HG02763 (cell line): ENCODE measurements around the gene KCNJ18.
"Not testable (repeated sequence)": the region's sequence is repeated elsewhere in the genome, so short reads cannot be mapped to it uniquely, and the experiment has no call there.

Experiments
- ATAC-seq: cut with Tn5 transposase; IDR thresholded peaks from one replicate; pipeline ENCODE4 v1.9.1; 2021; ENCODE audit warnings: mild to moderate bottlenecking, moderate library complexity; ENCODE audit not compliant: unreplicated experiment

Gene KCNJ18

DNA sequence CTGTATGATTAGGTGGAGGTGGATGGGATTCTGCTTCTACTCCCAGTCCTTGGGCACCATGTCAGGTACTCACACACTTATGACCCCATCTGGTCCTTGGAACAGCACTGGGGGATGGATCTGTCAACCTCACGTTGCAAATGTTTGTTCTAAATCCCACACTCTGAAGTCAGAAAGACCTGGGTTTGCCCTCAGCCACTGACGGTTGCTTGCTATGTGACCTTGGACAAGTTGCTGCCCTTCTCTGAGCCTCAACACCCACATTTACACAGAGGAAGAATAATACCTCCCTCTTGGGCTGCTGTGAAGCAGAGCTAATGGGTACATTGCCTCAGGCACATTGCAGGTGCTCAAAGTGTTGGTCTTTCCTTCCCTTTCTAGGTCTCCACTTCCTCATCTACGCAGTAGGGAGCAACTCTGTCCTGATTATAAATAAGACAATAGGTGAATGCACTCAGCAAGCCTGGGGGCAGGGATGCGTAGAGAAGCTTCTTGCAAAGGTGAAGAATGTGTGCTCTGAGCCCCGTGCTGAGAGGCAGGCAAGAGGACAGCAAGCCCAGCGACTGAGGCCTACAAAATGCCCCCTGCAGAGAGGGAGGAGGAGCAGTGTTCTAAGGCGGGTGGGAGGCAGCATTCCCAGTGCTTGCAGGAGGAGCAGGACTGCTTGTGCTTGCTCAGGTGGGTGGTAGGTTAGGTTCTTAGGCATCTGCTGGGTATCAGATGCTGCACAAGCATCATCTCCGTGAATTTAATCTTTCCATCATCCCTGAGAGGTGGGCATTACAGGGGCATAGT, 21.8 kb upstream of the KCNJ18 start:
- ATAC-seq, result not testable (repeated sequence)

DNA sequence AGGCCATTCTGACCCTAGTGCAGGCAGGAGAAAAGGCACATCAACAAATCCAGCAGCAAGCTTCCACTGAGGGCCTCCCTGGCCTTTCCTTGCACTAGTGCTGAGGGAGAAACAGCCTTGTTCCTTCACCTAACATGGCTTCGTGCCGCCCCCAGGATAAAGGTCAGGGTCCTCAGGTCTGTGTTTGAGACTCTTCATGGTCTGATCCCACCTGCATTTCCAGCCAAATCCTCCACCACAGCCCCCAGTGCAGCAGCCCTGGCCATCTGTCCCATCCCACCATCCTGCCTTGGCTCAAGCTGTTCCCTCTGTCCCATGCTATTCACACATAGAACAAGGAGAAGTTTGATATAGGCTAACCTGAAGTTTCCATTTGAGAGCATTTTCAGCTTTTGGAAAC, 20.9 kb upstream of the KCNJ18 start:
- ATAC-seq, result not testable (repeated sequence)

DNA sequence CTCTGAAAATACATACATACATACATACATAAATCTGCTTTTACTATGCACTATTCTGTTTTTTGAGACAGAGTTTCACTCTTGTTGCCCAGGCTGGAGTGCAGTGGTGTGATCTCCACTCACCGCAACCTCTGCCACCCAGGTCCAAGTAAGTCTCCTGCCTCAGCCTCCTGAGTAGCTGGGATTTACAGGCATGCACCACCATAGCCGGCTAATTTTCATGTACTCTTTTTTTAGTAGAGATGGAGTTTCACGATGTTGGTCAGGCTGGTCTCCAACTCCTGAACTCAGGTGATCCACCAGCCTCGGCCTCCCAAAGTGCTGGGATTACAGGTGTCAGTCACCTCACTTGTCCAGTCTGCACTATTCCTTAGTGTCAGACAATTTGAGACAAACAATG, 20.5 kb upstream of the KCNJ18 start:
- not testable (repeated sequence) for ATAC-seq

DNA sequence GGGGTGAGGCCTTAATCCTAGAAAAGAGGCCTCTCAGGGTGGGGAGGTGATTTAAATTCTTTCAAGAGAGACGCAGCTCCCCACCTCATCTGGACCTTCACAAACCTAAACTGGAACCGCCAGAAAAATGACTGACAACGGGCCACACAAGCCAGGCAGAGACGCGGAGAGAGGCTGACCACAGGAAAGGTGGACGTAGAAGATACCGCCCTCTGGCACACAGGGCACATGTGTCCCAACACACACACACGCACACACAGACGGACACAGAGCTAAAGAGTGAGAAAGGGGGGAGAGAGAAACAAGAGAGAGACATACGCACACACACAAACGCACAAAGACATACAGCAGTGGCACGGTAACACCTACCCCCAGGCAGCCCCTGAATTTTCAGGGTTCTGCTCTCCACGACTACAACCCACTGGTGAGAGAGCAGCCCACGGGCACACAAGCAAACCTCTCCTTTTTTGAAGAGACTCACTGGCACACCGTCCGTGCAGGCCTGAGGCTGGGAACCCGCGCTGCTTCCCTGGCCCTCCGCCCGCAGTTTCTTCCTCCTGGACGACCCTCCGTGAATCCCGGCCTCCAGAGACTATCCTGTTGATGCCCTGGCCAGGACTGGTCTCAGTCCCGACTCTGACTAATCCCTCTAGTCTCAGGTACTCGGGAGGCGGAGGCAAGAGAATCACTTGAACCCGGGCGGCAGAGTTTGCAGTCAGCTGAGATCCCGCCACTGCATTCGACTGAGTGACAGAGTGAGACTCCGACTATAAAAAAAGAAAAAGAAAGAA, 18.7 kb upstream of the KCNJ18 start:
- not testable (repeated sequence) for ATAC-seq

DNA sequence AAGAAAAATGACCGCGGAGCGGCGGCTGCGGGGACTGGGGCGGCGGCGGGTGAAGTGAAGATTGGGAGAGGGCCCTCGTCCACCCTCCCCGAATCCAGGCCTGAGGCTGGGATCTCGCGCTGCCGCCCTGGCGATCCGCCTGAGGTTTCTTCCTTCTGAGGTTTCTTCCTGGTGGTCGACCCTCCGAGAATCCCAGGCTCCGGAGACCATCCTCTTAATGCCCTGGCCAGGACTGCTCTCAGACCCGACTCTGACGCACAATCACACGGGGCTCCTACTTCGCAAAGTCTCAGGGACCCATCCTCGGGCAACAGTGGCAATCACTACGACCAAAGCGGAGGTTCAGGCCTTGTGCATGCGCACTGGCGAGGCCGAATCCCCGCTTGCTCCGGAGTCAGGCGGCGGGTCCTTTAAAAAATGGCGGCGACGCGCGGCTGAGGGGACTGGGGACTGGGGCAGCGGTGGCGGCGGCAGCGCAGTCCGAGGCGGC, 18.0 kb upstream of the KCNJ18 start:
- no peak for ATAC-seq

DNA sequence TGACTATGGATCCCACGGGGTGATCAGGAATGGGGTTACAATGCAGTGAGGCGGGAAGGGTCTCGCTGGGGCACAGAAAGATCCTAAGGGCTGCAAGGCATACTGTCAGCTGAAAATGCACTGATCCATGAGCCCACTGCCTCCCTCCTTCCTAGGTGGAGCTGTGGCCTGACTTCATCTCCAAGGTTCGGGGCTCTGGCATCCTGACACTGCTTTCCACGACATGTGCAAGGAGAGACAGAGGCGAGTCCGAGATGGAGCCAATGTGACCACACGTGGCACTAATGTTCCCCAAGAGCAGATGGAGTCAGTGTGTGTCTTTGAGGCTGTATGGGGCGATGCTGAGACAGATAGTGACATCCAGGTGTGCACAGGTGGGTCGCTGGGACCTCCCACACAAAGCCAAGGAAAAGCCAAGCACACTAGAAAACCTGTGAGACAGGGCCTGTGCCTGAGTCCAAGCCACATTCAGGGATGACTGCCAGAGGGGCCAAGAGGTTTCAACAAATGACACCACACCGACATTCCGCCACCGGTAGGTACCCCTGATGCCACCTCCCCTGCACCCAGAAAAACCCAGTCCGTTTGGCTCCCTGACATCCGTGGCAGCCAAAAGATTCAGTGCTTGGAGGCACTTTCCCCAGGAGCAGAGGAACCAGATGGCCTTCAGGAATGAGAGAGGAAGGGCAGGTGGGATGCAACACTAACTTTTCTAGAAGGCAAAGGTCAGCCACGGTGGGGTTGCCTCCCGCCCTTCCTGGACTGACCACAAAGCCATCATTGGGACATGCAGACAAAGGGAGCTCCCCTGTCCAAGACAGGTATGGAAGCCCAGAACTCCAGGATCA, 17.2 kb upstream of the KCNJ18 start:
- ATAC-seq, result not testable (repeated sequence)

DNA sequence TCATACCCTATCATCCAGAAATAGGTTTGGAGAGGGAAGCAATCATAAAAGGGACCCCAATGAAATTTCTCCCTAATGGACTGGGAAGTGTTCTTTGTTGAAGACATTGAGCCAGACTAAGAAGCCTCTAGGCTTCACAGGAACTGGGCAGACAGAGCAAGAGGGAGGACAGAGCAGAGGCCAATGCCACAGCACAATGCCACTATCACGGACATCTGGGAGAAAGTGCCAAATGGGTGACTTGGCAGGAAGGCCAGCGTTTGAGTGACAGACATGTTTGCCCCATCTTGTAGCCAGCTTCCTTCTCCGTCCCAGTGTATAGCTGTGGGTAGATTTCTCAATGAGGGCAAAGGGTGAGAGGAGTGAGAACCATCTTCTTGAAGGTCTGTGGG, 16.6 kb upstream of the KCNJ18 start:
- ATAC-seq, result not testable (repeated sequence)

DNA sequence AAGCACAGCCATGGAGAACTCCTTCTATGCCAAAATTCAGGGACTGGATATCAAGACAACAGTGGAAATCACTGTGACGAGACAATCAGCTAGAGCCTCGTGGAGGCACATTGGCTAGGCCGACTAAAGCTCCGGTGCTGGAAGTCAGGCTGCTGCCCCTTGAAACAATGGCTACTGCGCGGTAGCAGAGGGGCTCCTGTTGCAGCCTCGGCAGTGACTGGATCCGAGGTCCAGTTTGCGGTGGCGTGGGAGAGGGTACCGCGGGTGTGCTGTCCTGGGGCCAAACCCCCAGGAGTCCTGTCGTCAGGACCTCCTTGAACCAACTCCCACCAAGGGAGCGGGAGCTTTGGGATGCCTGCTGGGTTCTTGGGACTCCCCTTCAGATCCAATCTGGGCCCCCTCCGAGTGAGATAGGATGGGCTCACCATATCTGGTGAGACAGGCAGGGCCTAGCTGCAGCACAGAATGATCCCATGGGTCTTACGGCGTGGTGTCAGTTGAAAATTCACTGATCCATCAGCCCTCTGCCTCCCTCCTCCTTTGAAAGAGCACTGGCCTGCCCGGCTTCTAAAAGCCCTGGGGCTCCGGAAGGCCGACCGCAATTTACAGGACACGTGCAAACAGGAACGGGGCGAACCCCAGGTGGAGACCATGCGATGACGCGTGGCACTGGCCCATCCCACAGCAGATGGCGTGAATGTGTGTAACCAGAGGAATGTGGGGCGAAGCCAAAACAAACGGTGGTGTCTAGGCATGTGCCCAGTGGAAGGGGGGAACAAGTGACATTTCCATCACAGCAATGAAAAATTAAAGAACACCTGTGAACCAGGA, 15.8 kb upstream of the KCNJ18 start:
- no peak for ATAC-seq

DNA sequence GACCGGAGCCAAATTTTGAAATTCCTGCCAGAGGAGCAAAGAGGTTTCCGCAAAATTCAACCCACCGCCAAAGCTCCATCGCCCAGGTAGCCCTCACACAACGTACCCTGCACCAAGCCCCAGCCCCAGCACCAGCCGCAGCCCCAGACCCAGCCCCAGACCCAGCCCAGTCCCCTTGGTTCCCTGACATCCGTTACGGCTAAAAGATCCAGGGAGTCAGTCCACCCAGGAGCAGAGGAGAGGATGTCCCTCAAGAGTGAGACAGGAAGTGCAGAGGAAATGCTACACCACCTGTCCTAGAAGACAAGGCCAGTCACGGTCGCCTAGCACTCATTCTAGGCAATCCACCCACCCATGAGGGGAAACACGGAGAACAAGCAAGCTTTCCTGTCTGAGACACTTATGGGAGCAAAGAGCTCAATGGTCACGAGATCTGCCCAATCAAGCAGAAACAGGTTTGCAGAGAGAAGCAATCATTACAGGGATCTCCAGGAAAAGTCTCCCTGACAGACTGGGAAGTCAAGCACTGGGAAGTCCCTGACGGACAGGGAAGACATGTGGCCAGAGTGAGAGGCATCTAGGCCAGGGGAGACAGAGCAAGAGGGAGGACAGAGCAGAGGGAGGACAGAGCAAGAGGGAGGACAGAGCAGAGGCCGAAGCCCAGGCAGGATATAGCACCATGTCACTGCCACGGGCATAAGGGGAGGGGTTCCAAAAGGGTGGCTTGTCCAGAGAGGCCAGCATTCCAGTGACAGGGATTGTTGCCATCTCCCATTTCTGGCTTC, 15.0 kb upstream of the KCNJ18 start:
- ATAC-seq, result no peak

DNA sequence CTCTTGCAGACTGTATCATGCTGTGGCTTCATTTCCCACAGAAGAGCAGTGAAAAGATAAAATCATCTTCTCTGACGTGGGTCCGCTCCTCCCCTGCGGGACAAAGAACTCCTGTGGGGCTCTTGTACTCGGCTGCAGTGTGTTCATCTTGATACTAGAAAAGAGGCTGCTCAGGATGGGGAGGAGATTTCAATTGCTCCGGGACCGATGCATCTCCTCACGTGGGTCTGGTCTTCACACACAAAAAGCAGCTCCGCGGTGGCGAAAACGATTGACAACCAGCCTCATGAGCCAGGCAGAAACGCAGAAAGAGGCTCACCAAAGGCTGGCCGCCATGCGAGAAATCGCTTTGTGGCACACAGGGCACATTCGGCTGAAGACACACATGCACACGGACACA, 14.4 kb upstream of the KCNJ18 start:
- no peak for ATAC-seq

DNA sequence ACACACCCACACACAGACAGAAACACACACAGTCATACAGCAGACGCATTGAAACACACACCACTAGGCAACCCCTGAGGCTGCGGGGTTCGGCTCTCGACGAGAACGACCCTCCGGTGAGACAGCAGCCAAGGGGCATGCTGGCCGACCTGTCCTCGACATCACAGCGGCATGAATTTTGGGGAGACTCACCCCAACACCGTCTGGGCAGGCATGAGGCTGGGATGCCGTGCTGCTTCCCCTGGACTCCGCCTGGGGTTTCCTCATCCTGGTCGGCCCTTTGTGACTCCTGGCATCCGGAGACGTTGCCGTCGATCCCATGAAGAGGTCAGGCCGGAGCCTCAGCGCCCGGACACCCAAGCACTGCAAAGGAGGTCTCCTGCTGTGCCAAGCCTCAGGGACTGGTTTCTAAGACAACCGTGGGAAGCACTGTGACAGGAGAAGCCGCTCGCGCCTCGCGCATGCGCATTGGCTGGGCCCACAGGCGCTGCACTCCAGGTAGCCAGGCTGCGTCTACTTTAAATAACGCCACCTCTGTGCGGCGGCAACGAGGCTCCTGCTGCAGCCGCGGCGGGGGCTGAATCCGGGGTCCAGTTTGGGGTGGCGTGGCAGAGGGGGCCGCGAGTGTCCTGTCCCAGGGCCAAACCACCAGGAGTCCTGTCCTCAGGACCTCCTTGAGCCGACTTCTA, 13.8 kb upstream of the KCNJ18 start:
- ATAC-seq, result no peak

DNA sequence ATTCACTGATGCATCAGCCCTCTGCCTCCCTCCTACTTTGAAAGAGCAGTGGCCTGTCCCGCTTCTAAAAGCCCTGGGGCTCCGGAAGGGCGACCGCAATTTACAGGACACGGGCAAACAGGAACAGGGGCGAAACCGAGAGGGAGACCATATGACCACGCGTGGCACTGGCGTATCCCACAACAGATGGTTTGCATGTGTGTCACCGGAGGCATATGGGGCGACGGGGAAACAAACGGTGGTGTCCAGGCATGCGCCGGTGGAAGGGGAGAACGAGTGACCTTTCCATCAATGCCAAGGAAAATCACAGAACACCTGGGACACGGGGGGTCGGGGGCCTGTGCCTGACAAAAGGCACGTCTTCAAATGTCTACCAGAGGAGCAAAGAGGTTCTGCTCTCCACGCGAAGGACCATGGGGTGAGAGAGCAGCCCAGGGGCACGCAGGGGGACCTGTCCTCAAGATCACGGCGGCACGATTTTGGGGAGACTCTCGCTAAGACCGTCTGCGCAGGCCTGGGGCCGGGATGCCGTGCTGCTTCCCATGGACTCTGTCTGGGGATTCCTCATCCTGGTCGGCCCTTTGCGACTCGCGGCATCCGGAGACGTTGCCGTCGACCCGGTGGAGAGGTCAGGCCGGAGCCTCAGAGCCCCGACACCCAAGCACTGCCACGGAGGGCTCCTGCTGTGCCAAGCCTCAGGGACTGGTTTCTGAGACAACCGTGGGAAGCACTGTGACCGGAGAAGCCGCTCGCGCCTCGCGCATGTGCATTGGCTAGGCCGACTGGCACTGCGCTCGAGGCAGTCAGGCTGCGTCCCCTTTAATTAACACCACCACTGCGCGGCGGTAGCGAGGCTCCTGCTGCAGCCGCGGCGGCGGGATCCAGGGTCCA, 12.8 kb upstream of the KCNJ18 start:
- ATAC-seq, result no peak

DNA sequence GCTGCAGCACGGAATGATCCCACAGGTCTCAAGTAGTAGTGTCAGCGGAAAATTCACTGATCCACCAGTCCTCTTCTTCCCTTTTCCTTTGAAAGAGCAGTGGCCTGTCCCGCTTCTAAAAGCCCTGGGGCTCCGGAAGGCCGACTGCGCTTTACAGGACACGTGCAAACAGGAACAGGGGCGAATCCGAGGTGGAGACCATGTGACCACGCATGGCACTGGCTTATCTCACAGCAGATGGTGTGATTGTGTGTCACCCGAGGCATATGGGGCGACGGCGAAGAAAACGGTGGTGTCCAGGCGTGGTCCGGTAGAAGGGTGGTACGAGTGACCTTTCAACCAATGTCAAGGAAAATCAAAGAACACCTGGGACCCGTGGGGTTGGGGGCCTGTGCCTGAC, 12.0 kb upstream of the KCNJ18 start:
- no peak for ATAC-seq

DNA sequence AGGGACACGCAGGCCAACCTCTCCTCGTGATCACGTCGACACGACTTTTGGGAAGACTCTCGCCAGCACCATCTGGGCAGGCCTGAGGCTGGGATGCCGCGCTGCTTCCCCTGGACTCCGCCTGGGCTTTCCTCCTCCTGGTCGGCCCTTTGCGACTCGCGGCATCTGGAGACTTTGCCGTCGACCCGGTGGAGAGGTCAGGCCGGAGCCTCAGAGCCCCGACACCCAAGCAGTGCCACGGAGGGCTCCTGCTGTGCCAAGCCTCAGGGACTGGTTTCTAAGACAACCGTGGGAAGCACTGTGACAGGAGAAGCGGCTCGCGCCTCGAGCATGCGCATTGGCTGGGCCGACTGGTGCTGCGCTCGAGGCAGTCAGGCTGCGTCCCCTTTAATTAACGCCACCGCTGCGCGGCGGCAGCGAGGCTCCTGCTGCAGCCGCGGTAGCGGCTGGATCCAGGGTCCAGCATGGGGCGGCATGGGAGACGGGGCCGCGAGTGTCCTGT, 11.4 kb upstream of the KCNJ18 start:
- not testable (repeated sequence) for ATAC-seq

DNA sequence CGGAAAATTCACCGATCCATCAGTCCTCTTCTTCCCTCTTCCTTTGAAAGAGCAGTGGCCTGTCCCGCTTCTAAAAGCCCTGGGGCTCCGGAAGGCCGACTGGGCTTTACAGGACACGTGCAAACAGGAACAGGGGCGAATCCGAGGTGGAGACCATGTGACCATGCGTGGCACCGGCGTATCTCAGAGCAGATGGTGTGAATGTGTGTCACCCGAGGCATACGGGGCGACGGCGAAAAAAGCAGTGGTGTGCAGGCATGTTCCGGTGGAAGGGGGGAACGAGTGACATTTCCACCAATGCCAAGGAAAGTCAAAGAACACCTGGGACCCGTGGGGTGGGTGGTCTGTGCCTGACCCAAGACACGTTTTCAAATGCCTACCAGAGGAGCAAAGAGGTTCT, 10.7 kb upstream of the KCNJ18 start:
- not testable (repeated sequence) for ATAC-seq

DNA sequence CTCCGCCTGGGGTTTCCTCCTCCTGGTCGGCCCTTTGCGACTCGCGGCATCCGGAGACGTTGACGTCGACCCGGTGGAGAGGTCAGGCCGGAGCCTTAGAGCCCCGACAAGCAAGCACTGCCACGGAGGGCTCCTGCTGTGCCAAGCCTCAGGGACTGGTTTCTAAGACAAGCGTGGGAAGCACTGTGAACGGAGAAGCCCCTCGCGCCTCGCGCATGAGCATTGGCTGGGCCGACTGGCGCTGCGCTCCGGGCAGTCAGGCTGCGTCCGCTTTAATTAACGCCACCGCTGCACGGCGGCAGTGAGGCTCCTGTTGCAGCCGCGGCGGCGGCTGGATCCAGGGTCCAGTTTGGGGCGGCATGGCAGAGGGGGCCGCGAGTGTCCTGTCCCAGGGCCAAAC, 10.2 kb upstream of the KCNJ18 start:
- not testable (repeated sequence) for ATAC-seq

DNA sequence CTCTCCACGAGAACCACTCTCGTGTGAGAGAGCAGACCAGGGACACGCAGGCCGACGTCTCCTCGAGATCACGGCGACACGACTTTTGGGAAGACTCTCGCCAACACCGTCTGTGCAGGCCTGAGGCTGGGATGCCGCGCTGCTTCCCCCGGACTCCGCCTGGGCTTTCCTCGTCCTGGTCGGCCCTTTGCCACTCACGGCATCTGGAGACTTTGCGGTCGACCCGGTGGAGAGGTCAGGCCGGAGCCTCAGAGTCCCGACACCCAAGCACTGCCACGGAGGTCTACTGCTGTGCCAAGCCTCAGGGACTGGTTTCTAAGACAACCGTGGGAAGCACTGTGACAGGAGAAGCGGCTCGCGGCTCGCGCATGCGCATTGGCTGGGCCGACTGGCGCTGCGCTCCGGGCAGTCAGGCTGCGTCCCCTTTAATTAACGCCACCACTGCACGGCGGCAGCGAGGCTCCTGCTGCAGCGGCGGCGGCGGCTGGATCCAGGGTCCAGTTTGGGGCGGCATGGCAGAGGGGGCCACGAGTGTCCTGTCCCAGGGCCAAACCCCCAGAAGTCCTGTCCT, 9.1 kb upstream of the KCNJ18 start:
- not testable (repeated sequence) for ATAC-seq
